GM19240 (cell line): ENCODE results near the gene FBLIM1.

Source experiments
- DNase-seq: peaks from one replicate; pipeline ENCODE4 v3.0.0; 2011; ENCODE audit warnings: low spot score; ENCODE audit not compliant: insufficient read length

Gene FBLIM1

GRCh38 chr1:15748690-15749398, 9.8 kb upstream of the FBLIM1 start:
- no peak for DNase-seq

GRCh38 chr1:15749399-15750291, 8.9 kb upstream of the FBLIM1 start:
- DNase-seq = no peak

GRCh38 chr1:15750924-15751323, 7.7 kb upstream of the FBLIM1 start:
- DNase-seq = no peak

GRCh38 chr1:15751717-15752116, 6.9 kb upstream of the FBLIM1 start:
- DNase-seq = no peak

- no peak for DNase-seq
Measured at GRCh38 chr1:15753776-15754175, 4.8 kb upstream of the FBLIM1 start.

- DNase-seq = no peak
Measured at GRCh38 chr1:15755021-15755645, 3.5 kb upstream of the FBLIM1 start.

GRCh38 chr1:15755646-15756040, 3.0 kb upstream of the FBLIM1 start:
- DNase-seq = no peak

- DNase-seq = no peak
Measured at GRCh38 chr1:15756143-15757015, 2.2 kb upstream of the FBLIM1 start.

- DNase-seq = no peak
Measured at GRCh38 chr1:15757016-15757543, 1.5 kb upstream of the FBLIM1 start.

- no peak for DNase-seq
Measured at GRCh38 chr1:15757575-15758342, 836 bp upstream of the FBLIM1 start.

GRCh38 chr1:15758953-15759661, 512 bp downstream of the FBLIM1 start:
- DNase-seq = no peak

GRCh38 chr1:15760520-15761211, 2.1 kb downstream of the FBLIM1 start:
- DNase-seq = no peak

- DNase-seq = no peak
Measured at GRCh38 chr1:15761366-15762128, 3.0 kb downstream of the FBLIM1 start.

- DNase-seq = no peak
Measured at GRCh38 chr1:15762546-15762945, 4.0 kb downstream of the FBLIM1 start.

GRCh38 chr1:15764269-15764764, 5.7 kb downstream of the FBLIM1 start:
- no peak for DNase-seq

GRCh38 chr1:15764890-15765289, 6.3 kb downstream of the FBLIM1 start:
- no peak for DNase-seq

GRCh38 chr1:15765495-15766194, 7.0 kb downstream of the FBLIM1 start:
- no peak for DNase-seq
